Esophagus muscularis mucosa (tissue), 4 donors: ENCODE data around the gene SH3BP5L. TPM values are rescaled to one million over a fixed set of nuclear protein-coding genes. Genes with fewer than 3 reads are reported as not detected.

ENCODE experiments used
- DNase-seq: peaks from one replicate; pipeline ENCODE4 v3.0.0-alpha.2; 2017; ENCODE audit errors: extremely low spot score
- H3K27ac ChIP-seq, 4 donors: fragments of 200-600 bp; sonication (generic); replicated peaks in 1 of 4; 1 replicate in 3 of 4; 2 replicates in 1 of 4; pipeline ENCODE4 v1.5.1; 2016 to 2019; ENCODE audit warnings: mild to moderate bottlenecking in 1 of 4
- H3K27me3 ChIP-seq, 4 donors: fragments of 200-600 bp; sonication (generic); one replicate each; pipeline versions ENCODE4 v1.5.1 to v1.6.0; 2016 to 2019
- H3K36me3 ChIP-seq, 4 donors: fragments of 200-600 bp; sonication (generic); one replicate each; pipeline ENCODE4 v1.5.1; 2016 to 2019
- H3K4me1 ChIP-seq, 4 donors: fragments of 200-600 bp; sonication (generic); one replicate each; pipeline ENCODE4 v1.5.1; 2016 to 2019
- H3K4me3 ChIP-seq, 4 donors: fragments of 200-600 bp; sonication (generic); 1 replicate in 2 of 4; 2 replicates in 2 of 4; pipeline ENCODE4 v1.5.1; 2016 to 2019; ENCODE audit warnings: mild to moderate bottlenecking in 4 of 4, moderate library complexity in 1 of 4
- H3K9me3 ChIP-seq, 4 donors: fragments of 200-600 bp; sonication (generic); 1 replicate in 3 of 4; 2 replicates in 1 of 4; pipeline ENCODE4 v1.5.1; 2016 to 2019
- CTCF ChIP-seq, 3 experiments: fragments of 200-600 bp in 2 of 3; fragments of 450-650 bp in 1 of 3; sonication (generic) in 2 of 3; IDR thresholded peaks; one replicate each; pipeline ENCODE4 v1.5.1; 2017 to 2019; ENCODE audit warnings: antibody characterized with exemption in 3 of 3, mild to moderate bottlenecking in 2 of 3, moderate library complexity in 1 of 3
- EP300 ChIP-seq: sonication (generic); formaldehyde crosslinking; IDR thresholded peaks from one replicate; pipeline ENCODE4 v1.6.1; 2017; ENCODE audit warnings: antibody characterized with exemption
- POLR2A ChIP-seq: fragments of 450-650 bp; IDR thresholded peaks from one replicate; pipeline ENCODE4 v1.6.1; 2017; ENCODE audit warnings: antibody characterized with exemption, moderate library complexity, mild to moderate bottlenecking, low read depth
- POLR2AphosphoS5 ChIP-seq, 2 donors: sonication (generic); formaldehyde crosslinking; IDR thresholded peaks; one replicate each; pipeline ENCODE4 v1.6.1; 2017; ENCODE audit warnings: antibody characterized with exemption in 2 of 2
- WGBS: methylation state at CpG from one replicate; pipeline ENCODE4 v1.1.5; 2018; 5-methylcytosine and 5-hydroxymethylcytosine counted together
- intact Hi-C: fragments of 100-400 bp; cut with DNase I; formaldehyde crosslinking; loops from one replicate; pipeline ENCODE4 v1.15.1; 2023
- total RNA-seq, 4 donors: library from RNA; depleted of rRNA; stranded (reverse); fragments of >200 nt; gene quantifications; one replicate each; pipeline versions ENCODE4 v1.1.0 to v1.2.1, GENCODE V29; 2016

Gene SH3BP5L
- total RNA-seq, 4 donors from 2014 or later: 19.9 to 36.2 (median 28.3) TPM

- peaks cover 0 to 44% (median 25%) of the 10 kb centered on the region in 4 donors for H3K36me3 ChIP-seq
- intact Hi-C loops: no loop called here
- no peaks in the 10 kb centered on the region for H3K9me3 ChIP-seq
- DNase-seq: no peak
- H3K27ac ChIP-seq: no peak overlapping the region
- no peak for TF ChIP-seq CTCF (IDR thresholded peaks at IDR 0.05)
- TF ChIP-seq POLR2AphosphoS5 (IDR thresholded peaks at IDR 0.05): no peak
- no peak for TF ChIP-seq POLR2A
- no peak for TF ChIP-seq EP300
- H3K4me1 ChIP-seq: peaks cover 59 to 79% (median 75%) of the 10 kb centered on the region in 4 donors
- H3K4me3 ChIP-seq: peak overlapping the region in 1 of 4 donors; percentile 13
- H3K27me3 ChIP-seq: no peaks in the 10 kb centered on the region
- 77% methylated on average over 15 of the region's 15 CpGs for WGBS
These were observed 3.3 kb downstream of the SH3BP5L start for GRCh38 chr1:248822148-248823032.

GRCh38 chr1:248821641-248822040 lies 4.1 kb downstream of the SH3BP5L start:
- Histone ChIP-seq H3K4me1 (peaks cover 53 to 71% (median 68%) of the 10 kb centered on the region in 4 donors), H3K36me3 (peaks cover under 1 to 51% (median 30%) of the 10 kb centered on the region in 4 donors), H3K27me3 (no peaks in the 10 kb centered on the region), H3K9me3 (no peaks in the 10 kb centered on the region), H3K4me3 (no peak overlapping the region), H3K27ac (peak overlapping the region in 1 of 4 donors; percentile 46)
- no peak for DNase-seq
- intact Hi-C loops: no loop called here
- WGBS: 85% methylated on average over 6 of the region's 7 CpGs
- no peak for TF ChIP-seq EP300
- no peak for TF ChIP-seq POLR2A
- TF ChIP-seq CTCF (IDR thresholded peaks at IDR 0.05): no peak
- TF ChIP-seq POLR2AphosphoS5 (IDR thresholded peaks at IDR 0.05): no peak

GRCh38 chr1:248821101-248821500 lies 4.6 kb downstream of the SH3BP5L start:
- H3K4me1 ChIP-seq: peaks cover 52 to 70% (median 66%) of the 10 kb centered on the region in 4 donors
- intact Hi-C loops: no loop called here
- H3K27ac ChIP-seq: peak overlapping the region in 2 of 4 donors; percentile 46 to 49
- no peaks in the 10 kb centered on the region for H3K9me3 ChIP-seq
- peaks cover 5 to 56% (median 36%) of the 10 kb centered on the region in 4 donors for H3K36me3 ChIP-seq
- TF ChIP-seq POLR2AphosphoS5 (IDR thresholded peaks at IDR 0.05) (peak in 1 of 2 donors; percentile 50), CTCF (IDR thresholded peaks at IDR 0.05) (no peak), EP300 (no peak), POLR2A (no peak)
- no peak overlapping the region for H3K4me3 ChIP-seq
- WGBS: 86% methylated on average over 1 of the region's 3 CpGs
- DNase-seq: no peak
- H3K27me3 ChIP-seq: no peaks in the 10 kb centered on the region

- H3K4me1 ChIP-seq: peaks cover 51 to 69% (median 65%) of the 10 kb centered on the region in 4 donors
- peak overlapping the region in 1 of 4 donors; percentile 46 for H3K27ac ChIP-seq
- intact Hi-C loops: no loop called here
- WGBS: 83% methylated on average over 7 of the region's 7 CpGs
- no peaks in the 10 kb centered on the region for H3K9me3 ChIP-seq
- no peak overlapping the region for H3K4me3 ChIP-seq
- H3K36me3 ChIP-seq: peaks cover 13 to 66% (median 45%) of the 10 kb centered on the region in 4 donors
- TF ChIP-seq POLR2AphosphoS5 (IDR thresholded peaks at IDR 0.05) (no peak), CTCF (IDR thresholded peaks at IDR 0.05) (no peak), EP300 (no peak), POLR2A (no peak)
- DNase-seq: no peak
- H3K27me3 ChIP-seq: no peaks in the 10 kb centered on the region
These were observed 5.6 kb downstream of the SH3BP5L start for GRCh38 chr1:248820041-248820585.
